HG02840 (cell line): Measurements from ENCODE around the gene CDHR2.
"Not testable (repeated sequence)": the region's sequence is repeated elsewhere in the genome, so short reads cannot be mapped to it uniquely, and the experiment has no call there.

Source experiments
- ATAC-seq: cut with Tn5 transposase; IDR thresholded peaks from one replicate; pipeline ENCODE4 v1.9.1; 2021; ENCODE audit warnings: mild to moderate bottlenecking, moderate library complexity, moderate number of reproducible peaks; ENCODE audit not compliant: unreplicated experiment, low FRiP score

Gene CDHR2

DNA sequence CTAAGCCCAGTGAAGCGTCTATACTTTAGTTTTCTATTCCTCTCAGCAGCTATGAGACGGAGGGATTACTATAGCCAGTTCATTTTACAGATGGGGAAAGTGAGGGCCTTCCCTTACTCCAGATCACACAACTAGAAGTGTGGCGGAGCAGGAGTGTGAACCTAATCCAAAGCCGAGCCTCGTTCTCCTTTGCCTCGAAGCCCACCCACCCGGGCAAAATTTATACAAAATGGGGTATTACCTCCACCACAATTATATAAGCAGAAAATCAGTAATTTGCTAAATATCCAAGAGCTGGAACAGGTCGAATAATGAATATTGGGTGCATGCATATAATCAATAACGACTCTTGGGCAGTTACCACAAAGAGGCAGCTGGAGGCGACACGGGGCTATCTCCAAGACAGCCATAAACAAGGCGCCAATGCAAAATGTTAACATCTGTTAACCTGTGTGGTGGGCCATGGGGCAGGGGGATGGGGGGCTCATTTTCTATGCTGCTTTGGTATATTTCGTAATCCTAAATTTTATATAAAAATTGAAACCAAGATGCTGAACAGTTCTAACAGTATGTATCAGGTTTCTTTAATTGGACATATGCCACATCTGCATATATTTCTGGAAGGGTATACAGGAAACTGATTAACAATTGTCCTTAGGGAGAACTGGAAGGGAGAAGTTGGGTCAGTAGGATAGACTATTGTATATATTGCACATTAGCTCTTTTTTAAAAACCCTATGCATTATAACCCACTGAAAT lies 10.7 kb upstream of the CDHR2 start:
- no peak for ATAC-seq

DNA sequence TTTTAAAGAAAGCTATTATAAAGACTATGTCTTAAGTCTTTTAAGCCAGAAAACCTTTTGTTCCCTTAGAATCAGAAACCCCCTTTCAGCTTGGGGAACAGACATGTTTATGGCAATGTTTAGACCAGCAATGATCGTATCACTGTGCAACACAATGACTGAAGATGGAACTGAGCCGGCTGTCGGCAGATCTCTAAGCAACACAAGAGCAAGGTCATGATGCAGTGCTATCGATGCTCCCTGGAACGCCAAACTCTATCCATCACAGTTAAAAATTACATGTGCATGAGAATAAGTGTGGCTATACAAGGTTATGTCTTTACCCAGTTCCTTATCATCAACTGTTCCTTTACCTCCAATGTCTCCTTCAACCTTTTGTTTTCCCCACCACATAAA lies 10.2 kb upstream of the CDHR2 start:
- ATAC-seq: no peak

DNA sequence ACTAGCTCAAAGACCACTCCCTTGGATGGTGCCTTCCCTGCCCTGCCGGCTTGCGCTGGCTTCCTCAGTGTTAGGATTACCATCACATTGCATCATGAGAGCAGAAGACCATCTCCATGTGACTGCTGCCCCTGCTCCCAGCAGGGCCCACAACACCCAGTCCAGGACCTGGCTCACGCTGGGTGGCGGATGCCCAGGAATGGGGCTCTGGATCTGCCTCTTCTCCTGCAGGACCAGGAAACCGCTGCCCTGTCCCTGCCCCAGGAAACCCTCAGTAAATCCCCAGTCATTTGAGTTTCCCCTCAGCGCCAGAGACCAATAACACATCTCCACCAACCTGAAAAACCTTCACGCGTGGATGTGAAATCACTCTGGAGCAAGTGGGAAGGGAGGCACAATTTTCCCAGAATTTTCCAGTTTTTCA lies 8.7 kb upstream of the CDHR2 start:
- ATAC-seq: no peak

DNA sequence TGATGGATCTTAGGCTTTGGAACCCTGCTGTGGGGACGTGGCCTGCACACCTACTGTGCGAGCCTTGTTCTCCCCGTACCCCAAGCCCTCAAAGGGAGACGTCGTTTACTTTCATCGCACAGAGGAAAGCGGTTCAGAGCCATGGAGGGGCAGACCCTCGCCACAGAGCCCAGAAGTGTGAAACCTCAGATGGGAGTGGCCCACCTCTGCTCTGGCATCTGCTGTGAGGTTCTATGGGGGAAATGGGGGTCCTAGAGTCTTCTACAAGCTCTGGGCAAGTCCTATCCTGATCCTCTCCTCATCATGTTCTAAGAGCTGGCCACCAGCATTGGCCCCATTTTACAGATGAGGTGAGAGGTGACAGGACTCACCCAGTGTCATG lies 8.2 kb upstream of the CDHR2 start:
- ATAC-seq: no peak

DNA sequence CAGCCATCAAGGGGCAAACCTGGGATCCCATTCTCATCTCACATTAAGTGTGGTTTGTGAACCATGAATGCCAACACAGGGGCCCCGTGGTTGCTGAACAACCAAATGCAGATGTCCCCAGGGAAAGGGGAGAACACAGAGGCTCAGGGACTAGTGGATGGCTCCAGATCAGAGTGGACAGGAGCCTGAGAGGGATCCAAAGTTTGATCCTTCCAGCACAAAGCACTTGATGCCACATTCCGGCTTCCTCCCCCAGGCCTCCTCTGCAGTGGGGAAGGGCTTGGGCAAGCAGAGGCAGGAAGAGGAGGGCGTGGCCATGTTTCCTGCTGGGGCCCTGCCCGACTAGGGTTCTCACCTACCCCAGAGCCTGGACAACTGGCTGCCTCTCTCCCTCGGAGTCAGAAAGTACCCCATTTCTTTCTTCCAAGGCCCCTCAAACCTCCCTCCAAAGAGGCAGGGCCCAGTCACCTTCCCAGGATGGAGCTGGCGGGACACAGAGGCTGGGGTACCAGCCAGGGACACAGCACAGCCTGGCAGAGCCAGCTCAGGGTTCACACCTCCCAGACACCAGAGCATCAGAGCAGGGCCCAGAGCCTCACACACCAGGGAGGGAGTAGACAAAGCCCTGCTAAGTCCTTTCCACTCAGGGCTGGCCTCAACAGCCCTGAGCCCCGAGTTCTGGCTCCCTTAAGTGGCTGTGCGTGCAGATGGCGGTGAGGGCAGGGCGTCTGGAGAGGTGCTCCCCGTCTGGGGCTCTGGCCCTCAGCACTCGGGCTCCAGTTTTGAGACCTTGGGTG lies 7.6 kb upstream of the CDHR2 start:
- ATAC-seq: no peak

DNA sequence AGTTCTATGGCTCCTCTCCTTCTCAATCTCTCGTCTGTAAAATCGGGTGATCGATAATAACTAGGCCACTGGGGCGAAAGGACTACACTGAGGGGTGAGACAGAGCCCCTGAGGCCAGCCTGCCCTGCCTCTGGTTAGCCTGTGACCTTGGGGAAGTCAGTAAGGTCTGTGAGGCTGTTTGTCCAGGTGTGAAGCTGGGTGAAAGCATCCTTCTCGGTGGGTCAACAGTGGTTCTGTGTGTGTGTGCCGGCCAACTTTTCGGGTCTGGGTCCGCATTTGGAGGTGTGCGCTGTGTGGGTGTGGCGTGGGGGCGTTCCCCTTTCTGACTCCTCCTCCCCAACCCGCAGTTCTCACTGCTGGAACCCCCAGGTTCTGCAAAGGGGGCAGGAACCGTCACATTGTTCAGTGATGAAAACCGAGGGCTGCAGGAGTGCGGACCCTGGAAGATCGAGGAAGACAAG lies 7.0 kb upstream of the CDHR2 start:
- no peak for ATAC-seq

DNA sequence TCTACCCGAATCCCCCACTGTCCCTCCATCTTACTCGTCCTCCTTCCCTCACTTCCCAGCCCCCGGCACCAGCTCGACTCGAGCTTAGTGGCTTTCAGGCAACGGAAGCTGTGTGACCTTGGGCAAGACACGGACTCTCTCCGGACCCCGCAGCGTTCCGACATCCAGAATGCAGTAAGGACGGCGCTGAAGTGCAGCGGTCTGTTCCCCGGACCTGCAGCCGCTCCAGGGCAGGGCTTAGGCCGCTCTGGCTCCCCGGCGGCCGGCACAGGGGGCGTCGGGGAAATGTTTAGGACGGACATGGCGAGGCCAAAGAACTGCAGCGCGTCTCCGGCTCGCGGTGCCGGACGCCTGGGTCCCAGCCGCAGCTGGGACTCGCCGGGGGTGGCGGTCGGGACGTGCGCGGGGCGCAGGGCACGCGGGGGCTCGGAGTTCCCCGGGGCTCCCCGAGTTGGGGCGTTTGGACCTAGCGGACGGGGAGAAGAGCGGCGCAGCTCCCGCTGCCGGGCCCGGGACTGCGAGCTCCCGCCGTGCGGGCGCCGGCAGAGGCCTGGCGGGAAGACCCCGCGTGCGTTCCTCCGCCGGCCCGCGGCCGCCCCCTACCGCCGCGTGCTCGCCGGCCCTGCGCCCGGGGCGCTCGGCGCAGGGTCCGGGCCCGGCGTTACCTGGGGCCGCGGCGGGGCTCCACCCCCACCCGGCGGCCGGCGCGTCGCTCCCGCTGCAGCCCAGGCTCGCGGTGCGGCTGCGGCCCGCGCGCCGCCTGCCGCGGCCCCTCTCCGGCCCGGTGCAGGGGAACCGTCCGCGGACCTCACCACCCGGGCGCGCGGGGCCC lies 6.3 kb upstream of the CDHR2 start:
- peak; percentile 32 for ATAC-seq

DNA sequence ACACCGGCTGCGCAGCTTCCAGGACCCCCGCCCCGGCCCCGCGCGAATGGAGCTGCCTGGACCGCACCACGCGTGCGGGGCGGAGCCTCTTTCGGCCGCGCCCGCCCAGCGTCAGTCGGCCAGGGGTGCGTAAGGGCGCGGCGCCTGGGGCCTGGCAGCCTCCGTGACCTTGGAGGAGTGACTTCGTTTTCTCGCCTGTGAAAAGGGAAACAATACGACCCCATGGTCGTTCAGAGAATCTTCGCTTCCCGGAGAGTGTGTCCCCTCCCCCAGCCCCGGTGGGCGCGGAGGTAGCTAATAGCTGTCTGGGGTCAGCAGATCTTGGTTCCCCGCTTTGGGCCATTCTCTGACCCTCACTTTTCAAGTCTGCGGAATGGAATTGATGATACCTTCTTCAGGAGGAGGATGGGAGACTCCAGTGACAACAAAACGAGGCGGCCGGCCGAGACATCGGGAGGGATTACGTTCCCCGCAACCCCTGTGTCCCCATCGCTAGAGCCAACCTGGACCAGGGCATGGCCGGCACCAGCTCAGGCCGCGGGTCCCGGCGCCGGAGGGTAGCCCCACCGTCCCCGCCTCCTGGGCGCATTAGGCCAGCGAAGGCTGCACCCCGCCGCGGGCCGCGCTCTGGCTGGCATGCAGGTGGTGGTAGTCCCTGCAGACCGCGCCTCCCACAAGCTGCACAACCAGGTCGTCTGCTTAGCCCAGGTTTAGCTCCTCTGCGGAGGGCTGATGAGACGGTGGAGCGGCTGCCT lies 5.5 kb upstream of the CDHR2 start:
- peak; percentile 45 for ATAC-seq

DNA sequence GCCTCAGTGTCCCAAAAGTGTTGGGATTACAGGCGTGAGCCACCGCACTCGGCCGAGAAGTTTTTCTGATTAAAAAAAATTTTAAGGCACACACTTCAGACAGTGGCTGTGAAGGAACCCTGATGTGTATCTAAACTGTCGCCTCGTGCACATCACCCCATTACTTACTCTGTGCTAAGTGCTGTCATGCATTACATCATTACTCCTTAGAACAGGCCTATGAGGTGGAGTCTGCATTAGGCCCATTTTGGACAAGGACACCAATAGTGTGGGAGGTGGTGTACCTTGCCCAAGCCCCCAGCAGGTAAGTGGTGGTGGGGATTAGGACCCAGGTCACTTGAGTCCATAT lies 3.8 kb upstream of the CDHR2 start:
- ATAC-seq: no peak

DNA sequence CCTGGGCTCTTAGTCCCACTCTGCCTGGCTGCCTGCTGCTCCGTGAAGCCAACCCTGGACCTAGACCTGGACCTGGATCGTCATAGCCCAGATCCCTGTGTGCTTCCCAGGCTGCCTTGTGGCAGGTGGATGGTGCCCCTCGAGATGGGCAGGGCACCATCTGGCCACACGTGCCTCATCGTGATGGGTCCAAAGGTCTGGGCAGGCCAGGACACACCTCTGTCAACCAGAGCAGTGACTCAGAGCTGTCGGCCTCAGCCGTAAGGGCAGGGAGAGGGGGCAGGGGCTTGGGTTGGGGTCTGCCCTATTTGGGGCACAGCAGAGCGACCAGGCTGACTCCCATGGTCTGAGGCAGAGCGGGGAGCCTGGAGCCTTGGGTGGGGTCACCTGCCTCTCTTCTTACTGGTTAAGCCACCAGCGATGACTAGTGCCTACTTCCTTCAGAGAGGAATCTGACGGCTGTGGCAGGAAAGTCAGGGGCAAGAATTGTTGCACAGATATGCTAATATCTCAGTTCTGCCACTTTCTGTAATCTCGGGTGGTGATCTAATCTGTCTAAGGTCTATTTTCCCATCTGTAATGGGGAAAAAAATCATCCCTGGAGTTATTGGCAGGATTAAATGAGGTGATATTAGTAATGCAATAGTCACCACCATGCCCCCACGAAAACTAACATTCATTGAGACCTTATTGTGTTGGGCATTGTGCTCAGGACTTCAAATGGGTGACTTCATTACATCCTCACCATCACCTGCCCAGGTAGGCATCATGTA lies 3.2 kb upstream of the CDHR2 start:
- ATAC-seq: no peak

DNA sequence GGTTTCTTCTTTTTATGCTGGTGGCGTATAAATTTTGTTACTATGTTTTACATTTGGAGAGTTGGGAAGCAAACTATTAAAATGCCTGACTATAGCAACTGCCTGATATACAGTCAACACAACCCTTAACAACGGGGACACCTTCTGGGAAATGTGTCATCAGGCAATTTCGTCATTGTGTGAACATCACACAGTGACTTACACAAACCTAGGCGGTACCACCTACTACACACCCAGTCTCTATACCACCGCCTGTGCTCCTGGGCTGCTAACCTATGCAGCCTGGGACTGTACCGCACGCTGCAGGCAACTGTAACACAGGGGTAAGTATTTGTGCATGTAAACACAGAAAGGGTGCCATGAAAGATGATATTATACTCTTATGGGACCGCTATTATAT lies 1.3 kb upstream of the CDHR2 start:
- ATAC-seq: no peak

DNA sequence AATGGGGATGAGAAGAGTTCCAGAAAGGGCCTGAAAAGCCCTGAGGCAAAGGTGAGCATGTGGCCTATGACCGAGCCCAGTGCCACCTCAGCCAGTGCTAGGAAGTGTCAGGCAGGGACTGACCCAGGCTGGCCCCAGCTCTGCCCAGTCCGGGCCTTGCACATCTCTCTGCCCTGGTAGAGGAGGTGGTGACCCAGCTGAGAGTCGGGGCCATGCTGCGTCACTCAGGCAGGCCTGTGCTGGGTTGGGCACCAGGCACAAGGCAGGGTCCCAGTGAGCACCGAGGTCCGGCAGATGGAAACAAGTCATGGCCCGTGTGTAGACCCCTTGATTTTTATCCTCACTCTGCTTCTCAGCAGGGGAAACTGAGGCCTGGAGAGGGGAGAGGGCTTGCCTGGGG lies 729 bp downstream of the CDHR2 start:
- ATAC-seq: no peak

DNA sequence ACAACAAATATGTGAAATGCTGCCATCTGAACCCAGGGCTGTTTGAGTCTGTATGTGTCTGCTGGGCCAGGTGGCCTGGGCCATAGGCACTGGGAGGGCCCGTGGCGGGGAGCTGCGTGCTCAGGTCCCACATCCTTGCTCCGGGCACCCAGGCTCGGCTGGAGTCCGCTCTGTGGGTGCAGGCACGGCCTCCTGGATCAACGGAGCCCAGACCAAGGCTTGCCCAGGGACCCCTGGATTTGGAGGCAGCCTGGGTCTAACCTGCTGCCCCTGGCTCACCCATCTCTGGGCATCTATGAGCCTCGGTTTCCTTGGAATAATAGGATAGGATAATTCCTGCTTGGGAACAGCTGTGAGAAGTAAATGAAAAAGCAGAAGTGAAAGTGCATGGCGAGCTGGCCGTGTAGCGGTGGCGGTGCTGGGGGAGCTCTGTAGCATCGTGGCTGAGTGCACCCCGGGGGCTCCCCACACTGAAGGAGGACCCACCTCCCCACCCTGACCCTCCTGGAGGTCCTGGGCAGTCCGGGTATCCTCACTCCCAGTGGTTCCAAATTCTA lies 1.2 kb downstream of the CDHR2 start:
- no peak for ATAC-seq

DNA sequence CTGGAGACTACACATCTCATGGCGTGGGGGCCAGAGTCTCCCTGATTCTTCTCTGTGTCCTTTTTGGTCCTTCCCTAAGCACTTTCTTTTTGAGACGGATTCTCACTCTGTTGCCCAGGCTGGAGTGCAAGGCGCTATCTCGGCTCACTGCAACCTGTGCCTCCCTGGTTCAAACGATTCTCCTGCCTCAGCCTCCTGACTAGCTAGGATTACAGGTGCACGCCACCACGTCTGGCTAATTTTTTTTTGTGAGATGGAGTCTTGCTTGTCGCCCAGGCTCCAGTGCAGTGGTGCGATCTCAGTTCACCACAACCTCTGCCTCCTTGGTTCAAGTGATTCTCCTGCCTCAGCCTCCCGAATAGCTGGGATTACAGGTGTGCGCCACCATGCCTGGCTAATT lies 1.8 kb downstream of the CDHR2 start:
- ATAC-seq: not testable (repeated sequence)

DNA sequence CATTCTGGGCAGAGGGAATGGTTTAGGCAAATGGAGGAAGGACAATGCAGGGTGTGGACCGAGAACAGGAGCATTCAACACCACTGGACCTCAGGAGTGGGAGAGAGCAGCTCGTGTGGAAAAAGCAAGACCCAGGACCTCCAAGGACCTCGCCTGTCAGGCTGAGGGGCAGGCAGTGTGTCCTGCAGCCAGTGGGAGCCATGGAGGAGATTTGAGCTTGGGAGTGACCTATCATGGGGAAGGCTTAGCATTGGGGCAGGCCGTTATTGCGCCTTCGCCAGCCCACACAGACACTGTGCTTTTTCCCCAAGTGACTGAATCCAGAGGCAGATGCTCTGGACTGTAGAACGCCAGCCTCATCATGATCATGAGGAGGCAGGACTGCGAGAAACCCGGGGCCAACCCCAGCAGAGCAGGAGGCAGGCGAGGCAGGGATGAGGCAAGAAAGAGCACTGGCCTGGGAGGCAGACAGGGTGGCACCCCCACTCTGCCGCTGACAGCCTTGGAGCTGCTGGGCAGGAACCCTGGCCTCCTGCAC lies 3.3 kb downstream of the CDHR2 start:
- no peak for ATAC-seq

DNA sequence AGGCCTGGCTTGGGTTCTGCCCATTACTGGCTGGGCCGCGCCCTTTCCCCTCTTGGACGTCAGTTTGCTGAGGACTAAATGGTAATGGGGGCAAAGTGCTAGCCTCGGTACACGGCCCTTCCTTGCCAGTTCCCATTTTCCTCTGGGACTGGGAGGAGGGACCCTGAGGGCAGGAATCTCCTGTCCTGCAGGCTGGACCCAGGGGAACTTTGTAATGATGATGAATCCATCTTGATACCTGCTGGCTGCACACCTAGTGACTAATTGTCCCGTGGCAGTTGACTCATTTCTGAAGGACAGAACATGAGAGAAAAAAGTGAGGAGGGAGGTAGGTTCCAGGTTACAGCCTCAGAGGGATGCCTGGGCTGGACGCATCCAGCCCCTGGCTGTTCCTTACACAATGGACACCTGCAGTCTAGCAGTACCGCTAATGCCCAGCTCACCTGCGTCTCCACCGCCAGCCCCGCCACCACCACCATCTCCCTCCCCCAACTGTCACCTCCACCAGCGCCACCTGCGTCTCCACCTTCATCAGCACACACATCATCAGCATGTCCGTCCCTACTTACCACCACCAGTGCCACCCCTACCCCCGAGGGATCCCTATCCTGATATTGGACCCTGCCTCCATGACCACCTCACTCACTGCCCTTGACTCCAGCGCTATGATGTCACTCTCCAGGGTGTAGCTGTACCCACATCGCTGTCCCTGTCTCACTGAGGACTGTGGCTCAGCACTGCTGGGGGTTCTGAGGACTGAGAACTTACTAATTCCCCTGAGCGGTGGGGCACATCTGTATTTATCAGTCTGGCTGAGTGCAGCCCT lies 4.3 kb downstream of the CDHR2 start:
- ATAC-seq: no peak

DNA sequence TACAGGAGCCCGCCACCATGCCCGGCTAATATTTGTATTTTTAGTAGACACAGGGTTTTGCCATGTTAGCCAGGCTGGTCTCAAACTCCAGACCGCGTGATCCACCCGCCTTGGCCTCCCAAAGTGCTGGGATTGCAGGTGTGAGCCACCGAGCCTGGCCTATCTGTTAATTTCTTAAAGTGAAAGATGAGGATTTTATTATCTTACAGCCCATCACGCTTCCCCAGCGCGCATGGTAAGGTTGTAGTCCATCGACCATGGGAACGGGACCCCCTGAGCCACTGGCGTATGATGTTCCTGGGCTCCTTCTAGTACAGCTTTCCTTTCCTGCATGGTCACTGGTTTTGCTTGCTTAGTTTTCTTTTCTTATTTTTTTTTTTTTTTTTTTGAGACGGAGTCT lies 8.7 kb downstream of the CDHR2 start:
- no peak for ATAC-seq

DNA sequence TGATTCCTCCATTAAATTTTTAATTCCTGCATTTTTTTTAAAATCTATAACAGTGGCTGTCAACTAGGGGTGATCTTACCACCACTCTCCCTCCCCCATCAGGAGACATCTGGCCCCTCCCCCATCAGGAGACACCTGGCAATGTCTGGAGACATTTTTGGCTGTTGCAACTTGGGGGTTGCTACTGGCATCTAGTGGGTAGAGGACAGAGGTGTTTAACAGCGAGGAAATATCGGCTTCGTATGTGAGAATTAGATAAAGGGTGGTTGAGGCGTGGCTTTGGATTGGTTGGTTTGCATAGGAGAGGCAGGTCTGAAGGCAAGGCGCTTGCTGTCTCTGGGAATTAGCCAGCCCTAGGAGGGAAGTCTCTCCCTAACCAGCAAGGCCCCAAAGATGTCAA lies 10.5 kb downstream of the CDHR2 start:
- ATAC-seq: no peak
